BJ (cell line): ENCODE data around the gene DUSP10. TPM values are rescaled to one million over a fixed set of nuclear protein-coding genes. Genes with fewer than 3 reads are reported as not detected.

Source experiments
- CTCF ChIA-PET: fragments of 350-600 bp; formaldehyde crosslinking; extraction: SDS; loops from one replicate; lab custom pipeline; 2021; ENCODE audit warnings: antibody characterized with exemption, inconsistent platforms; lab: Yijun Ruan, JAX
- POLR2A ChIA-PET: fragments of 300-600 bp; sonication (Branson Sonifier 250); formaldehyde crosslinking; extraction: SDS; loops from one replicate; lab custom pipeline; 2021; ENCODE audit warnings: antibody characterized with exemption; lab: Charles Lee
- DNase-seq: peaks from one replicate; pipeline ENCODE4 v3.0.0-alpha.2; 2011; ENCODE audit warnings: low read depth
- H3K27me3 ChIP-seq: 2 replicates; pipeline ENCODE4 v1.6.0; 2011; ENCODE audit warnings: low read length; ENCODE audit not compliant: control insufficient read depth, insufficient read depth
- H3K36me3 ChIP-seq: 2 replicates; pipeline ENCODE4 v1.5.1; 2011; ENCODE audit warnings: low read length; ENCODE audit not compliant: control insufficient read depth, insufficient read depth
- H3K4me3 ChIP-seq: 2 replicates; pipeline ENCODE4 v1.5.1; 2011; ENCODE audit warnings: low read depth, mild to moderate bottlenecking, control low read depth, low read length
- CTCF ChIP-seq: IDR thresholded peaks from 2 replicates; pipeline ENCODE4 v1.5.1; 2011; ENCODE audit warnings: low read depth, mild to moderate bottlenecking, control low read depth, inconsistent platforms, low read length, moderate library complexity; ENCODE audit not compliant: insufficient read depth
- polyA plus RNA-seq: library from polyadenylated mRNA; depleted of rRNA; stranded (reverse); fragments of >200 nt; gene quantifications from 2 replicates; pipeline ENCODE4 v1.2.3, GENCODE V29; 2011

Gene DUSP10
- polyA plus RNA-seq, 1 experiment, result 16.1 TPM

DNA sequence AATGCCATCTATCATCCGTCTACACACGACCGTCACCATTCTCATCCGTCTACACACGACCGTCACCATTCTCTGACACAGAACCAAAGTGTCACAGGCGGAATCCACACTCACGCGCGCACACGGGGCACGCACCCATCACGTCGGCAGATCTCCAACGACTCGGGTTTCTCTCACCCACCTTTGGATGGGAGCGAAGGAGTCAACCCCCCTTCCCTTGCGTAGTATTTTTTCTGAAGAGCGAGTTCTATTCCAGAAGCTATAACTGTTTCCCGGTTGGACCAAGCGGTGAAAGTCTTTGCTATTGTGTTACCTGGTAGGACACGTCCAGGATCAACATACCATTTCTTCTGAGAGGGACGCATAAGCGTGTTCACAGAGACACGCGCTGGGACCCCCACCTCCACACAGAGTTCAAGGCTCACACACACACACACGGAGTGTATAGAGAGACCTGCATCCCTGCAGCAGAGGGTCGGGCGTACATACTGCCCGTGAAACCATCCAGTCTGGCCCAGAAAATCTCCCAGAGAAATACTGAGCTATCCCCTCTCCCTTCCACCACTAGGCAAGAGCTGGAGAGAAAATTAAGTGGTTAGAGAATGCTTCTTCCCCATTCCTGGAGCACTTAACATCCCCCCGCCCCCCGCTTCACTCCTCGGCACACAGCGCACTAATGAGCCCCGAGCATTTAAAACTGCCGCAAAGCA lies 741 bp downstream of the DUSP10 start:
- DNase-seq, result no peak
- Histone ChIP-seq H3K27me3 (no peaks in the 10 kb centered on the region), H3K36me3 (peaks cover 4% of the 10 kb centered on the region), H3K4me3 (peak overlapping the region; percentile 84)
- TF ChIP-seq CTCF, result no peak
- ChIA-PET POLR2A (interaction anchor here (0.7 to 1.5 kb wide), 2 partner anchors 16 to 23 kb away, joined by 3 to 5 read pairs; no protein-coding TSS in a partner anchor), CTCF (interaction anchor here (0.7 to 4.9 kb wide), 19 partner anchors 11 to 720 kb away, joined by 3 to 37 read pairs (median 4); no protein-coding TSS in a partner anchor)

DNA sequence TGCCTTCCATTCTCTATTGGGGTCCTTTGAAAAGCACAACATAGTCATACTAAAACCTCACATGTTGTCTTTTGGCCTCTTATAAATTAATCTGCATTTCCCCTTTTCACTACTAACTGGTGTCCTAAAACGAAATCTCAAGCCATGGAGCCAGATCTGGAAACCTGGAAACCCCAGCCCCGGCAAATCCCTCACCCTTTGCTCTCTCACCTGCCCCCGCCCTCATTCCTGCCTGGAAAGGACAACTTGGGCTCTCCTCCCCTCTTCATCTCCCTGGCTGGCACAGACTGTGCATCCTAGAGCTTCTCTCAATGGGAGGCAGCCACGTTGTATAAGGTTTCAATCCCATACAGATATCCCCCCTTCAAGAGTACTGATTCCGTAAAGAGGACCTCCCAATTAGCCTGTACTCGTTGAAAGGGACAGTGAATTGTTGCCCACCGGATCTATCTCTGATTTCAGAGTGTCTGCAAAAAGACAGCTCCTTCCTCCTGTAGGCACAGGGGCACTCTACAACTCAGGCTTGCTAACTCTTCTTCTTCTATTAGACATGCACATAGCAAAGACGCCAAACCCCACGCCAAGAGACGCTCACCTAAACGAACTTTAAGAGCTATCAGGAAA lies 1.4 kb downstream of the DUSP10 start:
- Histone ChIP-seq H3K36me3 (peaks cover 4% of the 10 kb centered on the region), H3K4me3 (peak overlapping the region; percentile 84), H3K27me3 (no peaks in the 10 kb centered on the region)
- TF ChIP-seq CTCF, result no peak
- no peak for DNase-seq
- ChIA-PET POLR2A (no interaction called here), CTCF (interaction anchor here (0.7 to 4.9 kb wide), 14 partner anchors 11 to 721 kb away, joined by 3 to 37 read pairs (median 4); no protein-coding TSS in a partner anchor)

DNA sequence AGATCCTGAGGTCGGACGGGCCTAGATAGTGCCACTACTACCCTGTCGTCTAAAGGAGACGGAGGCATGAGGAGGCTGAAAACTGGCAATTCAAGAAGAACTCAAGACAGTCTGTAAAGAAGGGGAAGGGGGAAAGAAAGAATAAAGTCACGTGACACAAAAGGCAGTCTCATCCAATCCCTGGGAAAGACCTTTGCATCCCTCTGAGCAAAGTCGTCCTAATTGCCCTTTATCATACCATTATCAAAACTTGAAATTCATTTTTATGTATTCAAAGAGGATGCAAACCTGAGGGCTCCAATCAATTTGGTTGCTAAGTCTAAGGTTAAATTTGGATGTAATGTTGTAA lies 2.2 kb downstream of the DUSP10 start:
- TF ChIP-seq CTCF, result no peak
- POLR2A ChIA-PET, result no interaction called here
- H3K36me3 ChIP-seq, result peaks cover 4% of the 10 kb centered on the region
- CTCF ChIA-PET, result interaction anchor here (1.1 to 4.9 kb wide), 6 partner anchors 15 to 716 kb away, joined by 3 to 37 read pairs (median 4); no protein-coding TSS in a partner anchor
- no peak for DNase-seq
- no peak overlapping the region for H3K4me3 ChIP-seq
- H3K27me3 ChIP-seq, result no peaks in the 10 kb centered on the region

DNA sequence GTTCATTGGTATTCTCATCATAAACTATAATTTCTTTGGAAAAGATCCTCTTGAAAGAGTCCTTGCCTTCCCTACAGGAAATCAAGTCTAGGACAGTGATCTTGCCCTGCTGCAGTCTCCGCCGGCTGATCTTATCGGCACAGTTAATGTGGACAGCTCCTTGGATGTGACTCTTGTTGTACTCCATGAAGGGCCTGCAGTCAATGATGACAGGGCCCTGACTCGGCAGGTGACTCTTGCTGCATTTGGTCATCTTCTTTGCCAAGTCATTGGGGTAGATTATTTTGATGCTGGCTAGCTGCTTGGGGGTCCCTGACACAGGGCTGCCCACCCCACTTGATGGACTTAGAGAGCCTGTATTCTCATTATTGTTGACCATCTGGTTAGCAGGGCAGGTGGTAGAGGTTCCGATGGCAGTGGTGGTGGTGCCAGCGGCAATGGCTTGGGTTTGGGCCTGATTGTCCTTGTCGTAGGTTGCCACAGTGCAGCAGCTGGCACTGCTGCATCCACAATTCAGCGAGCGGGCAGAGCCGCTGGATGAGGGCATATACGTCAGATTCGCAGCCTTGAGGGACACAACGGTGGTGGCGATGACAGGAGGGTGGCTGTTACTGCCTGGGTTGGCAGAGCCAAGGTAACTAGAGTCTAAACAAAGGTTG lies 2.7 kb downstream of the DUSP10 start:
- TF ChIP-seq CTCF, result no peak
- DNase-seq, result no peak
- CTCF ChIA-PET, result interaction anchor here (0.6 to 4.9 kb wide), 6 partner anchors 11 to 716 kb away, joined by 3 to 37 read pairs (median 4); no protein-coding TSS in a partner anchor
- no peak overlapping the region for H3K4me3 ChIP-seq
- no peaks in the 10 kb centered on the region for H3K27me3 ChIP-seq
- H3K36me3 ChIP-seq, result peaks cover 4% of the 10 kb centered on the region
- POLR2A ChIA-PET, result no interaction called here

DNA sequence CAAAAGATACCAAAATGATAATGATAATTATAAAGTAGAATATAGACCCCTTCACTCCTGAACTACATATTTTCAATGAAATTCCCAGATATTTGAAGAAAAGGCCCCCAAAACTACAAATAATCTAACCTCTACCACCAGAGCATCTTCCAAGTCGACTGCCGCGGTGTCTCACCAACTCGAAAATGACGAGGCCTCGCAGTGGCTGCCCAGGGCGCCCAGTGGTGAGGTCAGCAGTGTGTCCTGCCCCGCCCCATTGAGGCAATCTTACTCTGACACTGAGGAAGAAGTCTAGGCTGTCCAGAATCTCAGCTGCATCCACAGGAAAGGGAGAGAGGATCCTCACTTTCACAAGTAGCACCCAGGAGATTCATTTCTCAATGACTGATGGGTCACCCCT lies 5.2 kb downstream of the DUSP10 start:
- CTCF ChIA-PET, result no interaction called here
- TF ChIP-seq CTCF, result no peak
- POLR2A ChIA-PET, result no interaction called here
- no peak for DNase-seq
- no peak overlapping the region for H3K4me3 ChIP-seq
- no peaks in the 10 kb centered on the region for H3K27me3 ChIP-seq
- H3K36me3 ChIP-seq, result peaks cover 4% of the 10 kb centered on the region
